HepG2 (cell line): ENCODE results near the gene HOXD4. TPM values are rescaled to one million over a fixed set of nuclear protein-coding genes. Genes with fewer than 3 reads are reported as not detected.

Experiments used
- ATAC-seq: fragments of 200-7000 bp; cut with Tn5 transposase; 3 replicates; pipeline ENCODE4 v1.9.1; 2020; ENCODE audit warnings: mild to moderate bottlenecking, moderate library complexity
- BruUV-seq: library from RNA; stranded (reverse); fragments of 400-500 nt; replicated peaks from 2 replicates; lab custom pipeline; 2021; lab: Mats Ljungman, UMichigan
- CTCF ChIA-PET: fragments of 300-600 bp; formaldehyde crosslinking; extraction: SDS; loops from one replicate; lab custom pipeline; 2021; ENCODE audit warnings: low total read pairs, inconsistent platforms, low intra/inter-chr PET ratio; lab: Yijun Ruan, JAX
- POLR2A ChIA-PET: fragments of 350-600 bp; sonication (Branson Sonifier 250); formaldehyde crosslinking; loops from one replicate; lab custom pipeline; 2020; ENCODE audit warnings: antibody characterized with exemption, inconsistent platforms; lab: Yijun Ruan, JAX
- DNase-seq: peaks from one replicate; pipeline ENCODE4 v3.0.0-alpha.2; 2015; ENCODE audit warnings: low spot score
- FAIRE-seq: peaks from 3 replicates; lab custom pipeline; 2011; peaks lifted over from hg19 to GRCh38; lab: Jason Lieb, UNC
- H2AFZ ChIP-seq: one replicate; pipeline ENCODE4 v1.6.1; 2011; ENCODE audit warnings: low read length, inconsistent platforms
- H3K27ac ChIP-seq: fragments of 300-600 bp; 3 replicates; pipeline ENCODE4 v1.8.0; 2011; ENCODE audit warnings: mixed run types, mild to moderate bottlenecking, mixed read lengths, low read length, inconsistent platforms; ENCODE audit not compliant: insufficient read depth; ENCODE audit errors: extremely low read length
- H3K27me3 ChIP-seq, 2 experiments: fragments of 200-600 bp in 1 of 2; 2 replicates in 1 of 2; 3 replicates in 1 of 2; pipeline versions ENCODE4 v1.6.0 to v1.8.0; 2011; ENCODE audit warnings: low read length in 2 of 2, mild to moderate bottlenecking in 2 of 2, moderate library complexity in 2 of 2, inconsistent platforms in 1 of 2; ENCODE audit not compliant: insufficient read depth in 2 of 2, control insufficient read depth in 1 of 2
- H3K36me3 ChIP-seq, 2 experiments: fragments of 200-600 bp in 1 of 2; replicated peaks in 1 of 2; 2 replicates in 1 of 2; 3 replicates in 1 of 2; pipeline versions ENCODE4 v1.5.1 to v1.8.0; 2011; ENCODE audit warnings: low read length in 2 of 2, inconsistent platforms in 1 of 2; ENCODE audit not compliant: insufficient read depth in 2 of 2, control insufficient read depth in 1 of 2
- H3K4me1 ChIP-seq: 2 replicates; pipeline ENCODE4 v1.5.1; 2012; ENCODE audit warnings: low read length, inconsistent platforms; ENCODE audit not compliant: insufficient read depth
- H3K4me2 ChIP-seq: 2 replicates; pipeline ENCODE4 v1.6.0; 2011; ENCODE audit warnings: low read depth, low read length, inconsistent platforms
- H3K4me3 ChIP-seq, 3 experiments: fragments of 200-600 bp in 1 of 3; sonication (generic), shearing (Covaris generic) in 1 of 3; replicated peaks in 1 of 3; 2 replicates each; pipeline ENCODE4 v1.5.1; 2011 to 2016; ENCODE audit warnings: low read length in 3 of 3, inconsistent platforms in 2 of 3, low read depth in 2 of 3, mild to moderate bottlenecking in 2 of 3, control low read depth in 1 of 3, mixed read lengths in 1 of 3; ENCODE audit not compliant: insufficient read depth in 1 of 3
- H3K79me2 ChIP-seq: one replicate; pipeline ENCODE4 v1.6.1; 2011; ENCODE audit warnings: low read length, inconsistent platforms; ENCODE audit not compliant: insufficient read depth
- H3K9ac ChIP-seq: 2 replicates; pipeline ENCODE4 v1.6.0; 2011; ENCODE audit warnings: mild to moderate bottlenecking, low read depth, low read length, inconsistent platforms; ENCODE audit not compliant: insufficient read depth
- H3K9me3 ChIP-seq: 2 replicates; pipeline ENCODE4 v1.5.1; 2012; ENCODE audit warnings: mild to moderate bottlenecking, low read length
- H4K20me1 ChIP-seq: 2 replicates; pipeline ENCODE4 v1.6.0; 2011; ENCODE audit warnings: inconsistent platforms, mild to moderate bottlenecking, low read length, moderate library complexity; ENCODE audit not compliant: insufficient read depth
- AGO2 ChIP-seq: fragments of 200-400 bp; formaldehyde crosslinking; optimal IDR thresholded peaks from 2 replicates; pipeline ENCODE3; 2017; ENCODE audit warnings: mild to moderate bottlenecking, low read depth, low read length, moderate library complexity
- ATAD3A ChIP-seq: sonication (generic); formaldehyde crosslinking; IDR thresholded peaks from 2 replicates; pipeline ENCODE4 v1.4.0; 2020; ENCODE audit warnings: missing genetic modification reagents
- MED8 ChIP-seq: sonication (generic); formaldehyde crosslinking; IDR thresholded peaks from 2 replicates; pipeline ENCODE4 v1.8.1; 2023; ENCODE audit warnings: mild to moderate bottlenecking, missing genetic modification reagents; ENCODE audit not compliant: insufficient replicate concordance
- NR2F6 ChIP-seq, 2 experiments: IDR thresholded peaks; 2 replicates each; pipeline ENCODE4 v1.6.1; 2016; ENCODE audit warnings: antibody characterized with exemption in 1 of 2, mild to moderate bottlenecking in 1 of 2
- PHF8 ChIP-seq: sonication (generic); formaldehyde crosslinking; IDR thresholded peaks from 2 replicates; pipeline ENCODE4 v1.5.0; 2020; ENCODE audit warnings: missing genetic modification reagents
- ZBTB33 ChIP-seq: sonication (generic); formaldehyde crosslinking; IDR thresholded peaks from 2 replicates; pipeline ENCODE4 v1.4.0; 2020; ENCODE audit warnings: missing genetic modification reagents
- ZNF615 ChIP-seq: sonication (generic); formaldehyde crosslinking; IDR thresholded peaks from 2 replicates; pipeline ENCODE4 v1.5.0; 2020; ENCODE audit warnings: mild to moderate bottlenecking, missing genetic modification reagents, borderline replicate concordance
- WGBS: methylation state at CpG from one replicate; pipeline ENCODE4 v1.1.6; 2017; ENCODE audit warnings: low lambda C conversion rate; 5-methylcytosine and 5-hydroxymethylcytosine counted together
- in situ Hi-C: cut with HindIII; loops from 2 replicates; pipeline ENCODE4 v1.10.0; 2017; ENCODE audit warnings: low pct_unique_long_range_greater_than_20kb; ENCODE audit not compliant: extremely low pct_ligation_motif_present
- intact Hi-C: fragments of 100-400 bp; cut with micrococcal nuclease; formaldehyde crosslinking; loops from one replicate; pipeline ENCODE4 v1.10.0; 2022; ENCODE audit not compliant: unreplicated experiment
- polyA plus RNA-seq, 8 experiments: library from polyadenylated mRNA; depleted of rRNA in 3 of 8; stranded (reverse) in 7 of 8; unstranded in 1 of 8; fragments of >200 nt; fragmentation: Illumina TruSeq in 4 of 8; extraction: Trizol in 4 of 8; gene quantifications; 2 replicates each; pipeline versions ENCODE4 v1.2.1 to v1.2.3, GENCODE V29; 2011 to 2016; ENCODE audit warnings: low read depth in 4 of 8, missing spikeins in 1 of 8, mixed read lengths in 1 of 8; ENCODE audit not compliant: insufficient read depth in 1 of 8
- total RNA-seq, 5 experiments: library from RNA; depleted of rRNA; stranded (reverse); fragments of >200 nt; fragmentation: Illumina TruSeq; extraction: Trizol; gene quantifications; 2 replicates each; pipeline ENCODE4 v1.2.3, GENCODE V29; 2016; ENCODE audit warnings: low read depth in 1 of 5
- TF ChIP-seq, protein P1 (sequence below), 2 experiments: sonication (generic) in 1 of 2; formaldehyde crosslinking in 1 of 2; IDR thresholded peaks; 2 replicates each; pipeline versions ENCODE4 v1.4.0 to v1.6.1; 2018 to 2020; ENCODE audit warnings: missing genetic modification reagents in 2 of 2, borderline replicate concordance in 1 of 2, low read depth in 1 of 2, mild to moderate bottlenecking in 1 of 2, missing biosample characterization in 1 of 2
- TF ChIP-seq, protein P2 (sequence below): sonication (generic); formaldehyde crosslinking; IDR thresholded peaks from 2 replicates; pipeline ENCODE4 v1.9.0; 2022; ENCODE audit warnings: missing genetic modification reagents, mild to moderate bottlenecking, borderline replicate concordance
- TF ChIP-seq, protein P3 (sequence below): sonication (generic); formaldehyde crosslinking; IDR thresholded peaks from 2 replicates; pipeline ENCODE4 v1.4.0; 2020; ENCODE audit warnings: missing genetic modification reagents, borderline replicate concordance

HOXD4 gene
- total and polyA plus RNA-seq, 2 of the 13 experiments (the other 11 are each of a cell fraction or from before 2014, with no cell fraction given), result not detected

GRCh38 chr2:176174824-176175708 is 23.7 kb downstream of the HOXD4 start:
- Histone ChIP-seq H4K20me1 (no peaks in the 10 kb centered on the region), H3K4me1 (peaks cover 47% of the 10 kb centered on the region), H3K4me2 (peak overlapping the region; percentile 67), H3K79me2 (peaks cover 4% of the 10 kb centered on the region), H2AFZ (no peak overlapping the region), H3K27ac (no peak overlapping the region), H3K27me3 (peaks cover 0 to 5% of the 10 kb centered on the region in 2 experiments; a peak in 2 of 5 replicates), H3K9me3 (no peaks in the 10 kb centered on the region), H3K4me3 (peak overlapping the region in 2 of 3 experiments; percentile 29 to 42; a peak in 3 of 6 replicates), H3K36me3 (peaks cover 2 to 39% of the 10 kb centered on the region in 2 experiments), H3K9ac (no peak overlapping the region)
- 79% methylated on average over 44 of the region's 47 CpGs for WGBS
- DNase-seq, result no peak
- FAIRE-seq, result no peak
- ChIA-PET POLR2A (interaction anchor here (0.8 to 4.4 kb wide), 4 partner anchors 12 to 198 kb away, joined by 3 to 21 read pairs (median 4); partner anchors contain the start of genes HOXD1 and MTX2), CTCF (no interaction called here)
- in situ Hi-C loops (no loop called here), intact Hi-C loops (no loop called here)
- peak; percentile 56 for ATAC-seq
- no TSS peak for BruUV-seq
- TF ChIP-seq, protein P1, sequence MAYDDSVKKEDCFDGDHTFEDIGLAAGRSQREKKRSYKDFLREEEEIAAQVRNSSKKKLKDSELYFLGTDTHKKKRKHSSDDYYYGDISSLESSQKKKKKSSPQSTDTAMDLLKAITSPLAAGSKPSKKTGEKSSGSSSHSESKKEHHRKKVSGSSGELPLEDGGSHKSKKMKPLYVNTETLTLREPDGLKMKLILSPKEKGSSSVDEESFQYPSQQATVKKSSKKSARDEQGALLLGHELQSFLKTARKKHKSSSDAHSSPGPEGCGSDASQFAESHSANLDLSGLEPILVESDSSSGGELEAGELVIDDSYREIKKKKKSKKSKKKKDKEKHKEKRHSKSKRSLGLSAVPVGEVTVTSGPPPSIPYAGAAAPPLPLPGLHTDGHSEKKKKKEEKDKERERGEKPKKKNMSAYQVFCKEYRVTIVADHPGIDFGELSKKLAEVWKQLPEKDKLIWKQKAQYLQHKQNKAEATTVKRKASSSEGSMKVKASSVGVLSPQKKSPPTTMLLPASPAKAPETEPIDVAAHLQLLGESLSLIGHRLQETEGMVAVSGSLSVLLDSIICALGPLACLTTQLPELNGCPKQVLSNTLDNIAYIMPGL (CRISPR knock-in tag; IDR thresholded peaks at IDR 0.05; ENCODE audit: borderline replicate concordance in 1 of 2, low read depth in 1 of 2), result 0 out of 4 replicates have a peak, but pooled peaks of 1 of the 2 experiments have one; percentile 25
- TF ChIP-seq ATAD3A (CRISPR knock-in tag) (no peak), PHF8 (peak; percentile 49), ZNF615 (0 out of 2 replicates have a peak, but pooled peaks have one; percentile 27), AGO2 (peak; percentile 84), NR2F6 (IDR thresholded peaks at IDR 0.05) (no peak), NR2F6 (CRISPR knock-in tag; IDR thresholded peaks at IDR 0.05) (peak; percentile 50; the same call in 1 of the 2 replicates), MED8 (peak; percentile 35), ZBTB33 (CRISPR knock-in tag) (peak; percentile 87)
- TF ChIP-seq, protein P2, sequence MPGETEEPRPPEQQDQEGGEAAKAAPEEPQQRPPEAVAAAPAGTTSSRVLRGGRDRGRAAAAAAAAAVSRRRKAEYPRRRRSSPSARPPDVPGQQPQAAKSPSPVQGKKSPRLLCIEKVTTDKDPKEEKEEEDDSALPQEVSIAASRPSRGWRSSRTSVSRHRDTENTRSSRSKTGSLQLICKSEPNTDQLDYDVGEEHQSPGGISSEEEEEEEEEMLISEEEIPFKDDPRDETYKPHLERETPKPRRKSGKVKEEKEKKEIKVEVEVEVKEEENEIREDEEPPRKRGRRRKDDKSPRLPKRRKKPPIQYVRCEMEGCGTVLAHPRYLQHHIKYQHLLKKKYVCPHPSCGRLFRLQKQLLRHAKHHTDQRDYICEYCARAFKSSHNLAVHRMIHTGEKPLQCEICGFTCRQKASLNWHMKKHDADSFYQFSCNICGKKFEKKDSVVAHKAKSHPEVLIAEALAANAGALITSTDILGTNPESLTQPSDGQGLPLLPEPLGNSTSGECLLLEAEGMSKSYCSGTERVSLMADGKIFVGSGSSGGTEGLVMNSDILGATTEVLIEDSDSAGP (CRISPR knock-in tag), result peak; percentile 74; the same call in 1 of the 2 replicates
- TF ChIP-seq, protein P3, sequence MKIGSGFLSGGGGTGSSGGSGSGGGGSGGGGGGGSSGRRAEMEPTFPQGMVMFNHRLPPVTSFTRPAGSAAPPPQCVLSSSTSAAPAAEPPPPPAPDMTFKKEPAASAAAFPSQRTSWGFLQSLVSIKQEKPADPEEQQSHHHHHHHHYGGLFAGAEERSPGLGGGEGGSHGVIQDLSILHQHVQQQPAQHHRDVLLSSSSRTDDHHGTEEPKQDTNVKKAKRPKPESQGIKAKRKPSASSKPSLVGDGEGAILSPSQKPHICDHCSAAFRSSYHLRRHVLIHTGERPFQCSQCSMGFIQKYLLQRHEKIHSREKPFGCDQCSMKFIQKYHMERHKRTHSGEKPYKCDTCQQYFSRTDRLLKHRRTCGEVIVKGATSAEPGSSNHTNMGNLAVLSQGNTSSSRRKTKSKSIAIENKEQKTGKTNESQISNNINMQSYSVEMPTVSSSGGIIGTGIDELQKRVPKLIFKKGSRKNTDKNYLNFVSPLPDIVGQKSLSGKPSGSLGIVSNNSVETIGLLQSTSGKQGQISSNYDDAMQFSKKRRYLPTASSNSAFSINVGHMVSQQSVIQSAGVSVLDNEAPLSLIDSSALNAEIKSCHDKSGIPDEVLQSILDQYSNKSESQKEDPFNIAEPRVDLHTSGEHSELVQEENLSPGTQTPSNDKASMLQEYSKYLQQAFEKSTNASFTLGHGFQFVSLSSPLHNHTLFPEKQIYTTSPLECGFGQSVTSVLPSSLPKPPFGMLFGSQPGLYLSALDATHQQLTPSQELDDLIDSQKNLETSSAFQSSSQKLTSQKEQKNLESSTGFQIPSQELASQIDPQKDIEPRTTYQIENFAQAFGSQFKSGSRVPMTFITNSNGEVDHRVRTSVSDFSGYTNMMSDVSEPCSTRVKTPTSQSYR (CRISPR knock-in tag), result peak; percentile 70; the same call in 1 of the 2 replicates
